Fibroblast of peridontal ligament (primary cell): ENCODE results near the gene FN3K.
"Not testable (repeated sequence)": the region's sequence is repeated elsewhere in the genome, so short reads cannot be mapped to it uniquely, and the experiment has no call there.

Experiments used
- DNase-seq: peaks from one replicate; pipeline ENCODE4 v3.0.0-alpha.2; 2010; ENCODE audit errors: extremely low read depth

Gene FN3K

DNA sequence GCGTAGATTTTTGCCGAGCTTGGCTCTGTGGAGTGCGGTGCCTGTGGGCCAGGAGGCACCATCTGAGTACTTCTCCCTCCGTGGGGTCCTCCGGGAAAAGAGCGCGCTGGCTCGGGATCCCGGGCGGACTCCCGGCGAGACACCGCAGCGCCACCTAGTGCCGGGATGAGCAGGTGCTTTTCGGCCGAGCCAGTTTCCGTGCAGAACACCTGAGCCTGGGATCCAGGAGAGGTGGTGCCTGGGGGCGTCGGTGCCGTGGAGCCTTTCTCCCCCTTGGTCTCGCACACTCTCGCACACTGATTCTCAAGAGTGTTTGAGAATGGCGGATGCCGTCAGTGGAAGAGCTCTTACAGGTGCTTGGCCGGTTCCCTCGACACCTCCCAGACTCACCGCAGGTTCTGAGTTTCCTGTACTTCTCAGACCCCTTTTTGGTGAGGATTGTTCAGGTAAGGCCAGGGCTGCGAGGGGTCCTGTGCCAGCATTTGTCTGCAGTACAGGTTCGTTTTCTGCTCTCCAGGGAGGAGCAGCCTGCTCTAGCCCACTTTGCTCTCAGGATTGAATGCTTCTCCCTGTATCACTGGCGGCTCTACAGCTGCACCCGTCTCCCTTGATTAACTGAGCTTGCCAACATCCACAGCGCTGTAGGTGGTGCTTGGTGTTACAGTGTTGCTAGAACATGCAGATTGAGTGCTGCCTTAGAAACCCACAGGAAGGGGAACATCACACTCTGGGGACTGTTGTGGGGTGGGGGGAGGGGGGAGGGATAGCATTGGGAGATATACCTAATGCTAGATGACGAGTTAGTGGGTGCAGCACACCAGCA lies 39.8 kb downstream of the FN3K start:
- peak; percentile 35 for DNase-seq

DNA sequence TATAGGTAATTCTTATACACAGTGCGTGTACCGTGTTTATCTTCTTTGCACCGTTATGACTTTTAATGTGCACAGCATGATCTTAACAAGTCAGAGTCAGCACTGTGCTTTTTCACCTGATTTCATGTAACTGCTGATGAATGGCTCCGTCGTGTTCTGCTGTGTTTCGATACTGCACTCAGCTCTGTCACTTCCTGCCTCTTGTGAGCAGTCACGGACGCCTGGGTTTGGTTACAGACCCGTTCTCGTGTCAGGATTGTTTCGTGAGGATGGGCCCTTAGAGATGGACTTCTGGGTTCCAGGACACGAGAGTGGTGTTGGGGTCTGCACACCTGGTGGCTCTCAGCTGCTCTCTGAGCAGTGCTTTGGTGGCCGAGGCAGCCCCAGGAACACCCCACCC lies 41.0 kb downstream of the FN3K start:
- DNase-seq: no peak

DNA sequence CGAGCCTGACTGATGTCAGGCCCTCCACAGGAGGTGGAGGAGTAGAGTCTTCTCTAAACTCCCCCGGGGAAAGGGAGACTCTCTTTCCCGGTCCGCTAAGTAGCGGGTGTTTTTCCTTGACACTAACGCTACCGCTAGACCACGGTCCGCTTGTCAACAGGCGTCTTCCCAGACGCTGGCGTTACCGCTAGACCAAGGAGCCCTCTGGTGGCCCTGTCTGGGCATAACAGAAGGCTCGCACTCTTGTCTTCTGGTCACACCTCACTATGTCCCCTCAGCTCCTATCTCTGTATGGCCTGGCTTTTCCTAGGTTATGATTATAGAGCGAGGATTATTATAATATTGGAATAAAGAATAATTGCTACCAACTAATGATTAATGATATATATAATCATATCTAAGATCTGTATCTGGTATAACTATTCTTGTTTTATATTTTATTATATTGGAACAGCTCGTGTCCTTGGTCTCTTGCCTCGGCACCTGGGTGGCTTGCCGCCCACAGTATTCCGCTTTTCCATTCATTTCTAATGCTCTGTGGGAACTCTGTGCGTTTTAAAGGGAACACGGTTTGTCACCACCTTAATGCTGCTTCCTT lies 42.5 kb downstream of the FN3K start:
- DNase-seq: not testable (repeated sequence)

DNA sequence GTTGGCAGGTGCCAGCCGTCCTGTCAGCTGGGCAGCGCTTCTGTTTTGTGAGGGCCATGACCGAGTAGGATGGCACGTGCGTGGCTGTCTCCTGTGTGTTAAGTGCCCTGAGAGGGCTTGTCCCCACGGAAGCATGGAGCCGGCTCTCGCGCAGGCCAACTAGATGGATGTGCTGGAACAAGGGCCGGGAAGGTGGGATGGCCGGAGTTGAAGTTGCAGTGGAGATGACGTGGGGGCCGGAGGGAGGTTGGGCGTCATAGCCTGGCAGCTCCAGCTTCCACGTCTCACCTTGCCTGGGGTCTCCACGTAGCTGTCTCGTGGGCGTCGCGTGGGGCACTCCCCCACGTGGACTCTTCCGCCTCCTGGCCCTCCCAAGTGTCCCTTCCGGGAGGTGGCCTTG lies 44.1 kb downstream of the FN3K start:
- no peak for DNase-seq

DNA sequence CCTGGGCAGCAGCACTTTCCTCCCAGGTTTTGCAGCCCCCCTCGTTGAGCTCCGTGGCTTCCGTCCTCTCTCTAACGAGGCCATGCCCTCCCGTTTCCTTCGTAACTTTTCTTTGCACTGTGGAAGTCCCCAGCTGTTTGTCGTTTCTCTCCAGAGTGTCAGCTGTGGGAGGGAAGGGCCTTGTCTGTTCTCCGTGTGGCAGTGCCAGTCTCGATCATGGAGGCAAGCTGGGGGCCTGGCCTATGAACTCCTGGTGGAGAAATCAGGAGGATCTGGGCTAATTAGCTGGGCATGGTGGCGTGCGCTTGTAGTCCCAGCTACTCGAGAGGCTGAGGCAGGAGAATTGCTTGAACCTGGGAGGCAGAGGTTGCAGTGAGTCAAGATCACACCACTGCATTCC lies 44.8 kb downstream of the FN3K start:
- no peak for DNase-seq

DNA sequence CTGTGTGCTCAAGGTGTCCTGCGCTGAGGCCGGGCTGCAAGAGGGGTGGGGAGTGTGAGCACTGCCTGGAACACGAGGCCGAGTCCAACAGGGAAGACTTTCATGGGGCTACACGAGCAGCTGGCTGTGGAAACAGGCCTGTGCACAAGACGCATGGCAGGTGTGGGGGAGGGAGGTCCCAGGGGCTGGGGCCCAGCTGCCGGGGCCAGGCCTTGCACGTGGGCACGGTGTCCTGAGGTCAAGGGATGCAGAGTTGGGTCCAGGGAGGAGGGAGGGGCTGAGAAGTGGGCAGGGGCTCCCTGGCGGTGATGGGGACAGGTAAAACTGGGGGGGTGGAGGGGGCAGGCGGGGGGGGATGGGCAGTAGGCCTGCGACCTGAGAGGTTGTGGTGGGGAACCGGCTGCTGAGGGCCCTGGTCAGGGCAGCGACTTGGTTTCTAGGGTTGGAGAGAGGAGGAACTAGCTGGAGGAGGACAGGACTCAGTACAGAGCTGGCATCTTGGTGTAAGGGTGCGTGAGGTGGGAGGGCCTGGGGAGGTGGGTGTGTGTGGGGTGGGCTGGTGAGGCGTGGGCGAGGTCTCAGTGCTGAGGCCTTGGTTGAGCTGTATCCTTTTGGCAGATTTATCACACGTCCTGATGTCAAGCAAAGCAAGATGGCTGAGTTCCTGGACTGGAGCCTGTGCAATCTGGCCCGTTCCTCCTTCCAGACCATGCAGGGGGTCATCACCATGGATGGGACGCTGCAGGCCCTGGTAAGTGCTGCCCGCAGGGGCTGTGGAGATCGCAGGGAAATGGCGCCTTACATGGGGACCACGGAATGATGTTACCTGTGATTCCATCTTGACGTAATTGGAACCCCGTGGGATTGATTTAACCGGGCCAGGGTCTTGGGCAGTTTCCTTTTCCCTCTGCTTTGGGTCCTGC lies 45.8 kb downstream of the FN3K start:
- no peak for DNase-seq

DNA sequence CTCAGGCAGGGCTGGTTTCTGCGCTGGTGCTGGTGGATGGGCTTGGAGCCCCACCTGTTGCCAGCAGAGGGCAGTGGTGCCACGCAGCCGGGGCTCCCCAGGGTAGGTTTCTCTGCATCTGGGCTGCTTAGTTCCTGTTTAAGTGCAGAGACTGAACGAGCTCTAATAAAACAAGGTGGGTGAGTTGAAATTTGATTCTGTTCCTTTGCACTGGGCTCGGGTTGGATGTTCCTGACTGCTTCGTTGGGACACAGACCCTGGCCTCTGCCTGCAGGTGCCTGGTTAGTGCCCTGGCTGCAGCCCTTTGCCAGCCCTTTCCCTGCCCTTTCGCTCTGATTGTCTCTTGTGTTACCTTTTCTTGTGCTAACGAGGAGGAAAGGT lies 46.5 kb downstream of the FN3K start:
- DNase-seq: peak; percentile 74

DNA sequence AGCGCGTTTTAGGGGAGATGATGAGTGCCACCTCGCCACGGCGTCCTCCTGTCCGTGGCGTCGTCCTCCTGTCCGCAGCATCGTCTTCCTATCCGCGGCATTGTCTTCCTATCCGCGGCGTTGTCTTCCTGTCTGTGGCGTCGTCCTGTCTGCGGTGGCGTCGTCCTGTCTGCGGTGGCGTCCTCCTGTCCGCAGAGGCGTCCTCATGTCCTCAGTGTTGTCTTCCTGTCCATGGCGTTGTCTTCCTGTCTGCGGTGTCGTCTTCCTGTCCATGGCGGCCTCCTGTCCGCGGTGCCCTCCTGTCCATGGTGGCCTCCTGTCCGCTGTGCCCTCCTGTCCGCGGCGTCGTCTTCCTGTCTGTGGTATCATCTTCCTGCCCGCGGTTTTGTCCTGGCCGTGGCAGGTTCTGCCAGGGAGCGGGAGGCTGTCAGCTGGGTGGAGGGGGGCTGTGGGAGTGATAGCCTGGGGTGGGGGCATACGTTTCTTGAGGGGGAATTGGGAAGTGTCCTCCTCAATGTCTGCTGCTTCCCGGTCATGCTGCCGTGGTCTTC lies 47.3 kb downstream of the FN3K start:
- DNase-seq: no peak

DNA sequence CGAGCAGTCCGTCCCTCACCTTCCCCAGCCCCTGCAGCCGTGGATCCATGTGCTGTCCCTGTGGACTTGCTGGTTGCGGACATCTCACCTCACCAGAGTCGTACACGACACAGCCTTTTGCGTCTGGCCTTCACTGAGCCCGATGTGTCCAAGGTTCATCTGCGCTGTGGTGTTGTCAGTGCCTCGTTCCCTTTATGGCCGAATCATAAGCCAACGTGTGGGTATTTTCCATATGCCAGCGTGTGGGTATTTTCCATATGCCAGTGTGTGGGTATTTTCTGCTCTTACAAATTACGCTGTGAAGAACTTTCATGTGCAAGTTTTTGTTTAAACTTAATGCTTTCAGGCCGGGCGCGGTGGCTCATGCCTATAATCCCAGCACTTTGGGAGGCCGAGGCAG lies 48.1 kb downstream of the FN3K start:
- no peak for DNase-seq

DNA sequence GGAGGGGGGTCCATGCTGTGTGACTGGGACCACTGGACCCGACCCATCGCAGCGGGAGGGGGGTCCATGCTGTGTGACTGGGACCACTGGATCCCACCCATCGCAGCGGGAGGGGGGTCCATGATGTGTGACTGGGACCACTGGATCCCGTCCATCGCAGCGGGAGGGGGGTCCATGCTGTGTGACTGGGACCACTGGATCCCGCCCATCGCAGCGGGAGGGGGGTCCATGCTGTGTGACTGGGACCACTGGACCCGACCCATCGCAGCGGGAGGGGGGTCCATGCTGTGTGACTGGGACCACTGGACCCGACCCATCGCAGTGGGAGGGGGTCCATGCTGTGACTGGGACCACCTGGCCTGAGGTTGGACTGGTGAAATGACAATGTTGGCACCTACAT lies 50.2 kb downstream of the FN3K start:
- not testable (repeated sequence) for DNase-seq

DNA sequence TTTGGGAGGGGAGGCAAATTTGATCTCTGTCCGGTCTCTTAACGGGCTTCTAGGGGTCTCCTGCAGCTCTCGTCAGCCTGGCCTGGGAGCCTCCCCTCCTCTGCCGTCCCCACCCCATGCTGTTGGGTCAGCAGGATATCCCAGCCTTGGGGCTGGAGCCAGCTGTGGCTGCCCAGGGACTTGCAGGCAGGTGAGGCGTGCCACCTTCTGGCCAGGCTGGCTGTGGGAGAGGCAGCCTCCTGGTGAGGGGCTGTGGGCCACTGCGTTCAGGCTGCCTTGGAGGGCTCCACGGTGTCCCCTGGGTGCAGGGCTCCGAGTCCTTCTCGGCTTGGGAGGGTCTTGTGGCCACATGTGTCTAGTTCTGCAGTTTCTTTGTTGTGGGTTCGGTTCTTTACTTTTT lies 51.0 kb downstream of the FN3K start:
- DNase-seq: no peak

DNA sequence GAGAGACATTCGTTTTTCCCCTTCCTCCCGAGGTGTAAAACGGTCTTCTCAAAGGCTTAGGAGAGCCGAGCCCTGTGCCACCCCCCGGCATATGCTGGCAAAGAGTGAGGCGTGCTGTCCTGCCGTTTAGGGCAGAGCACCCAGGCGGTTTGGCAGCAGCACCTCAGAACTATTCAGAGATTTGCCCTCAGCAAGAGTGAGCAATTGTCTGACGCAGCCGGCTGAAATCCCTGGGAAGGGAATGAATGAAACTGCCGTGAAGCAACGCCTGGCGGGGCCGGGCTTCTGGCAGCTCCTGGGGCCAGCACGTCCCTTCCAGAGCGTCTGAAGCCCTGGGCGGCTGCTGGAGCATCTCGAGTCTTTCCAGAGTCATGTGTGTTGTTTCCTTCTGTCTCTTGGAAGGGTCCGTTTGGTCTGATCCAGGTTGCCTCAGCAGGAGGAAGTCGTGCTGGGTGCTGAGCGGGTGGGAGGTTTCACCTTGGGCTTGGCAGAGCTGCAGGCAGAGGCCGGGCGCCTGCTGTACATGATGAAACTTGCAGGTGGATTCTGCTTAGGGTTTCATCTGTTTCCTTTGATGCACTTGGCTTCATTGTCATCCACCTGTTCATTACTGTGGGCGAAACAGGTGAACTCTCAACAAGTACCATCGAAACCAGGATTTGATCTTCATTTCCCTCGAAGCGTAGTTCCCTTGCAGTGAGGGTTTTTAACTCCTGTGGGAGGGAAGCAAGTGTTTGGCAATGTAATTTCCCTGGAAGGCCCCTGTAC lies 51.9 kb downstream of the FN3K start:
- peak; percentile 19 for DNase-seq

DNA sequence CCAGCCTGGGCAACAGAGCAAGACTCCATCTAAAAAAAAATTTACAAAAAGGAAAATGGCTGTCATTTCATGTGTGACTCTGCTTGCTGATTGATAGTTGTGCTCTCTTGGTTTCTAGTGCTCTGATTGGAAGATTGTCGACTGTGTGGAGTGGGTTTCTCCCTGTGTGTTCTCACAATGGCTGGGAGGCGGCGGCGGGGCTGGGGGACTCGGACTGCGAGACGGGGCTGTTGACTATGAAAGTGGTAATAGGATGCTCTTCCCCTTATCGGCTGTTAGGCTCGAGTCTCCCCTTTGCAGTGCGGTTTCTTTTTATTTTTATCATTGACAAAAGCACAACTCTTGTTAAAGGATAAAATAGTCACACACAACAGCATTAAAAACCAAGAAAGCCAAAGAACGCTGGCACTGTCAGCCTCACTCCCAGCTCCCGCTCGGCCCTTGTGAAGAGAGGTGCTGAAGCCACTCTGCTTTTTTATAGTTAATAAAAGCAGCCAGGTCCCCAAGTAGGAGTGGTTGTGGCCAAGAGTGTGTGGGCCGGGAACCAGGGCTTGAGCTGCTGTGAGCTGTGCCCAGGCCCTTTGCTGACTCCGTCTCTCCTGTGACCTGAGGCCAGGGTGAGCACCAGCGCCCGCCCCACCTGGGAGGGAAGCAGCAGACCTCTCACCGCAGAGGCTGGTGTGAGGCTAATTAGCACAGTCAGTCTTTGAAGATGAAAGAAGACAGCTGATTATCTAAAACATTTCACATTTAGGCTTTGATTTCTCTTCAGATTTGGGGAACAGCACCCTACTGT lies 53.0 kb downstream of the FN3K start:
- no peak for DNase-seq

DNA sequence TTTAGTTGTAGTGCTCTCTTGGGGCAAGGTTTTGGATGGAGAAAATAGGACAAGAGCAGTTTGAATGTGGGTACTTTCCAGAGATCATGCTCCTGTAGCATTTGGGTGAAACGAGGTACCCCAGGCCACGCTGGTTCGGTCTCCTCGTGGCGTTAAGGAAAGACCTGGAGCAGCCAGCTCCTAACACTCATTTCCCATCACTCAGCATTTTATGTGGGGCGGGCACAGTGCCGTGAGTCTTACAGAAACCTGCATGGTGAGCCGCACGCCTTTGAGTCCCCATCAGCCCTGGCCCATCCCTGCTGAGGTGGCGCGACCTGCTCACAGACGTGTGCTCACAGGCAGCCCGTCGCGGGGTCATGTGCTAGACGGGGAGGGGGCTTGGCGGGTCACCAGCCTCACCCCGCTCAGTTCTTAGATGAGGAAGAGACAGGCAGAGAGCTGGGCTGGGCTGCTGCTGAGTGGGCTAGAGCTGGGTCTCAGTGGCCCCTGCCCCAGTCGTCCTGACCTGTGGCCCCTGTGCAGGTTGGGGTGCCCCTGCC lies 53.7 kb downstream of the FN3K start:
- DNase-seq: no peak

DNA sequence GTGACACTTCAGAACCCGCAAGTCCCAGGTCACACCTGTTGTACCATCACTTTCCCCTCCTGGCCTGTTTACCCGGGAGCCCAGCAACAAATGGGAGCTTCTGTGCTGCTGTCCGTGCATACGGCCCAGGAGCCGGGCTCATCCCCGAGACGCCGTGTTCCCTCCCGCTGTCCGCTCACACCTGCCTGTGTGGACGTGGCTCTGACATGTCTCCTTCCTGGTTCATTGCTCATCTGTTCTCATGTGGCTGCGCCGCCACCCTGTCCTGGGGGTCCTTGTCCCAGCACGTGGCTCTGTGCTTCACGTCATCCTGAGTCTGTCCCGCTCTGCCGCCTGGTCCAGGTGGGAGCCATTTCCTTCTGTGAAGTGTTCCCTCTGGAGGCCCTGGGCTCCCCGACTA lies 54.4 kb downstream of the FN3K start:
- DNase-seq: no peak

DNA sequence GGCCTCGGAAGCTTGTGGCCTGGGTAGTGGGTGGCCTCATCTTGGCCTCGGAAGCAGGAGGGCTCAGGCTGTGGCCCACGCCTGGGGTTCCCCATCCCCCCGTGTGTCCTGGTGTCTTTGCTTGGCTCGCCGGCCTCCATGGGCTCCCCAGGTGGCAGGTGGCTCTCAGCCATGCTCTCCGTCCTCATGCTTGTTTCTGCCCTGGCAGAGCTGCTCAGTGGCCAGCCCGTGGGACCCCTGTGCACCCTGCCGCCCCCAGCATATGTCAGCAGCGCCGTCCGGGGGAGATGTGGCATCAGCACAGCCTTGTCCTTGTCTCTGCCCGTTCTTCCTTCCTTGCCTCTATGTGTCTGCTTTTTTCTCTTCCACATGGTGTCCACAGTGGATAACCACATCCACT lies 55.0 kb downstream of the FN3K start:
- DNase-seq: no peak

DNA sequence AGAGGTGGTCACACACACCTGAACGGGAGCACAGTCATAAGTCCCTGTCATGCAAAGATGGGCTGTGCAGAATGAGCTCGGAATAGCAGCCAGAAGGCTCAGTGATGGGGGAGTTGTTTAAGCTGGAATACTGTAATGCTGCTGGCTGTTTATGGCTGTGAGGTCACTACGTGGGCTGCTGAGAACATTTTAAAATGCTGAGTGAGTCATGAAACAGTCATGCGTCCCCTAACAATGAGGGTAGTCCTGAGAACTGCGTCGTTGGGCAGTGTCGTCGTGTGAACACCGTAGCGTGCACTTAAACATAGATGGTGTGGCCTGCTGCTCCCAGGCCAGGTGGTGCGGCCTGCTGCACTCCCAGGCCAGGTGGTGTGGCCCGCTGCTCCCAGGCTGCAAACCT lies 56.1 kb downstream of the FN3K start:
- DNase-seq: peak; percentile 82

DNA sequence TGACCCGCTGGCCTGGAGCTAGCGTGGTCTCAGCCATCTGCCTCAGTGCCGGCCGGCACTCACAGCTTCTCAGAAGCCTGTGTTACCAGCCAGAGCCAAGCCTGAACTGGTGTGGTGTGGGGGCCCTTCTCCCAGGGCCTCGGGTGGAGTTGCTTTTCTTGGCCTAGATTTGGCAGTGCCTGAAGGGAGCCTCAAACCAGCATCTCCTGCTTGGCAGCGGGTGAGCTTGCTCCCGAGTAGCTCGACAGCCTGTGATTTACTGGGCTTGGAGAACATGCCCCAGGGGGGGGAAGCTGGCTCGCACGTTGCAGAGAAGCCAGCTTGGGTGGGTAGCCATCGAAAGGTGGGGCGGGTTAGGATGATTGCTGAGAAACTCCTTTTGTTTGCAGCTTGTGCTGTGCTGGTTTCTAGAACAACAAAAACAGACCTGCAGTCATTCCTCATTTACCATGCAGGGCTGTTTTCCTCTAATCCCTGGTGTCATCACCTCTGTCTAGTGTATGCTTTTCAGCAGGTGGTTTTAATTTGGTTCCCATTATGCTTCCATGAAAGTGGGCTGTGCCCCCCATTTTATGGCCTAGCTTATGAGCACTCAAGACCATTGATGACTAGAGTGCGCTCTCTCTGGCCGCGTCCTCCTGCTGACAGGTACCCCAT lies 58.7 kb downstream of the FN3K start:
- DNase-seq: peak; percentile 29

DNA sequence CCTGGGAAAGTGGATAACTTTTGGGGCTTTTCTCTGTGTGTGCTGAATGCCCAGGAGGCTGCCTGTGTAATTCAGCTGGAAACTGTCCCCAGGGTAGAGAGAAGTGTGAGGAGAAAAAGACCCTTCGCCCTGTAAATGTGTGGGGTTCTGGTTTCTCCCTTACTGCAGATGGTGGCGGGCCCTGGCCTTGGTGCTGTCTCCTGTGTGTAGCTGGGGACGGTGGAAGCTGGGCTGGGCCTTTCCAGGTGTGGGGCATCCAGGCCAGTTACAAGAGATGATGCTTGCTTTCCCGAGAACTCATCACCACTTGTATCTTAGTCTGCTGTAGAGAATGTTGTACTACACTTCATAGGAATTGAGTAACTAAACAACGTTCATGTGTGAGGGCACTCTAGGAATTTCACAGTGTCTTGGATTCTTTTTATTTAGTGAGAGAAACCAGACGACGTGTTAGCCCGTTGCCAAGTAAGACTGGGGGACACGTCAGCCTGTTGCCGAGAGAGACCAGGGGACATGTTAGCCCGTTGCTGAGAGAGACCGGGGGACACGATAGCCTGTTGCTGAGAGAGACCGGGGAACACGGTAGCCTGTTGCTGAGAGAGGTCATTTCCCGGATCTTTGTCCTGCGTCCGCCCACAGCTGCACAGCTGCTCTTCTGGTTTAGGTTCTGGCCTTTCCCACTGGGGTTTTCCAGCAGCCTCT lies 59.5 kb downstream of the FN3K start:
- DNase-seq: no peak
